Heart left ventricle (tissue), 16 donors: ENCODE data around the gene MBD3L3. TPM values are rescaled to one million over a fixed set of nuclear protein-coding genes. Genes with fewer than 3 reads are reported as not detected.

Source experiments
- ATAC-seq, 4 donors: fragments of 200-7000 bp; cut with Tn5 transposase; one replicate each; pipeline ENCODE4 v1.9.1; 2020 to 2022; ENCODE audit warnings: moderate library complexity in 4 of 4, mild to moderate bottlenecking in 3 of 4, moderate number of reproducible peaks in 1 of 4
- DNase-seq, 5 donors: peaks; one replicate each; pipeline ENCODE4 v3.0.0-alpha.2; 2020
- H3K27ac ChIP-seq, 12 donors: fragments of 200-600 bp; sonication (generic) in 4 of 12; one replicate each; pipeline versions ENCODE4 v1.5.0 to v1.8.0; 2016 to 2022; ENCODE audit warnings: mild to moderate bottlenecking in 2 of 12
- H3K27me3 ChIP-seq, 9 donors: fragments of 200-600 bp; sonication (generic) in 2 of 9; one replicate each; pipeline versions ENCODE4 v1.5.1 to v1.8.0; 2016 to 2022; ENCODE audit warnings: mild to moderate bottlenecking in 3 of 9
- H3K36me3 ChIP-seq, 9 donors: fragments of 200-600 bp; sonication (generic) in 2 of 9; one replicate each; pipeline versions ENCODE4 v1.5.0 to v1.8.0; 2018 to 2022; ENCODE audit warnings: mild to moderate bottlenecking in 2 of 9
- H3K4me1 ChIP-seq, 12 donors: fragments of 200-600 bp; sonication (generic) in 4 of 12; one replicate each; pipeline versions ENCODE4 v1.5.0 to v1.8.0; 2016 to 2022; ENCODE audit warnings: mild to moderate bottlenecking in 3 of 12
- H3K4me3 ChIP-seq, 12 donors: fragments of 200-600 bp; sonication (generic) in 4 of 12; one replicate each; pipeline versions ENCODE4 v1.5.0 to v1.8.0; 2017 to 2022; ENCODE audit warnings: mild to moderate bottlenecking in 9 of 12, moderate library complexity in 4 of 12
- H3K9me3 ChIP-seq, 12 donors: fragments of 200-600 bp; sonication (generic) in 4 of 12; one replicate each; pipeline versions ENCODE4 v1.5.0 to v1.8.0; 2016 to 2022; ENCODE audit warnings: mild to moderate bottlenecking in 1 of 12
- CTCF ChIP-seq, 12 donors: fragments of 200-600 bp; sonication (generic) in 4 of 12; IDR thresholded peaks; one replicate each; pipeline versions ENCODE4 v1.5.0 to v1.8.0; 2018 to 2022; ENCODE audit warnings: antibody characterized with exemption in 12 of 12, mild to moderate bottlenecking in 5 of 12
- POLR2A ChIP-seq, 2 donors: fragments of 450-650 bp; IDR thresholded peaks; one replicate each; pipeline ENCODE4 v1.6.1; 2017; ENCODE audit warnings: antibody characterized with exemption in 2 of 2, mild to moderate bottlenecking in 2 of 2, moderate library complexity in 2 of 2
- WGBS, 4 donors: extraction: QIAGEN DNeasy Blood & Tissue Kit in 2 of 4; methylation state at CpG; one replicate each; pipeline versions ENCODE4 v1.1.5 to v1.1.7; 2013 to 2018; 5-methylcytosine and 5-hydroxymethylcytosine counted together
- intact Hi-C, 10 donors: fragments of 100-400 bp; cut with DNase I; formaldehyde crosslinking; loops; one replicate each; pipeline versions ENCODE4 v1.11.1 to v1.14.2; 2022
- polyA plus RNA-seq, 2 donors: library from polyadenylated mRNA; stranded (reverse); fragments of 200-250 nt; gene quantifications; one replicate each; pipeline ENCODE4 v1.2.3, GENCODE V29; 2013
- total RNA-seq, 9 donors: library from RNA; depleted of rRNA in 2 of 9; stranded (reverse); fragments of >200 nt in 2 of 9; fragmentation: NEBNext Ultra II Directional in 3 of 9; extraction: Animal tissue kit (Norgen Biotek cat#: 25700) in 3 of 9; gene quantifications; one replicate each; pipeline versions ENCODE4 v1.1.0 to v1.2.4, GENCODE V29; 2016 to 2023
- donor health status: ischemic (EF 13 %, LVEDD 7.1; RV severe dilation, severe dysfunction).
- donor health status: healthy with polysubstance abuse.
- donor health status: DM: no; HTN: yes; CAD: no.
- donor health status: DM: no; HTN: no; CAD: no.
- donor health status: ischemic (EF 25% LVEDD 6.9; RV normal size, moderate dysfunction).
- donor health status: ischemic (EF 25% LVEDD 5.7; RV mildly dilated, moderate dysfunction).
- donor health status: healthy.
- donor health status: DM: yes; HTN: yes; CAD: no.
- donor health status: ischemic (EF 35%, LVEDD 5.7; RV mildly dilated, moderate dysfunction).
- donor health status: nonischemic (EF 11% LVEDD 7.7; RV severe dilation, severe dysfunction).
- donor health status: DM: yes; HTN: yes; CAD: no.
- donor health status: PGD.
- donor health status: ischemic (EF 29% LVEDD 5.4; RV normal size, mild dysfunction).
- donor health status: nonischemic (EF 23%, LVEDD 6.1; RV moderate dilation, normal function).

The MBD3L3 gene
- total and polyA plus RNA-seq, 11 donors = not detected

GRCh38 chr19:7072541-7072940 lies 14.1 kb upstream of the MBD3L3 start:
- Histone ChIP-seq H3K9me3 (peaks cover 0 to 30% (median 15%) of the 10 kb centered on the region in 12 donors), H3K4me3 (no peak overlapping the region), H3K4me1 (peaks cover 0 to 15% (median 9%) of the 10 kb centered on the region in 12 donors), H3K36me3 (peaks cover 3 to 68% (median 67%) of the 10 kb centered on the region in 9 donors), H3K27ac (no peak overlapping the region), H3K27me3 (no peaks in the 10 kb centered on the region)
- WGBS, 4 donors = 94 to 98% (median 95%) methylated on average over 6 of the region's 6 CpGs
- ATAC-seq (no peak), DNase-seq (no peak)
- intact Hi-C loops = no loop called here
- TF ChIP-seq CTCF (IDR thresholded peaks at IDR 0.05) (no peak), POLR2A (IDR thresholded peaks at IDR 0.05) (no peak)

GRCh38 chr19:7069904-7070226 lies 11.4 kb upstream of the MBD3L3 start:
- peaks cover 0 to 41% (median 40%) of the 10 kb centered on the region in 9 donors for H3K36me3 ChIP-seq
- intact Hi-C loops = loop anchor here in 2 of 10 donors (1.0 to 10.0 kb wide), 3 partner anchors 28 to 1765 kb away; partner anchors contain the start of genes MBD3L1 (in 1 of the 2), PET100 (in 1 of the 2), XAB2 (in 1 of the 2) and ZNF558 (in 1 of the 2)
- DNase-seq (no peak), ATAC-seq (peak in 1 of 4 donors; percentile 2)
- peak overlapping the region; percentile 74 to 99 (median 88) for H3K4me3 ChIP-seq
- no peaks in the 10 kb centered on the region for H3K27me3 ChIP-seq
- peak overlapping the region in 11 of 12 donors; percentile 76 to 94 (median 88) for H3K27ac ChIP-seq
- 0% methylated on average over 10 to 12 of the region's 12 CpGs; no CpG with 5 or more reads in 1 of the 4 donors for WGBS, 4 donors
- H3K4me1 ChIP-seq = peaks cover 0 to 15% (median 9%) of the 10 kb centered on the region in 12 donors
- TF ChIP-seq CTCF (IDR thresholded peaks at IDR 0.05) (no peak), POLR2A (IDR thresholded peaks at IDR 0.05) (no peak)
- peaks cover 0 to 9% (median 0%) of the 10 kb centered on the region in 12 donors for H3K9me3 ChIP-seq

GRCh38 chr19:7069042-7069903 lies 10.8 kb upstream of the MBD3L3 start, which contains the start of gene ZNF557:
Gene ZNF557 (plus strand): TSS chr19:7069703. CDS start chr19:7075075, 5,372 bp downstream.
- Histone ChIP-seq H3K4me3 (peak within 1 kb of the TSS; percentile 74 to 99 (median 88)), H3K4me1 (peaks cover 0 to 15% (median 9%) of the 10 kb centered on the region in 12 donors), H3K27ac (peak within 1 kb of the TSS in 11 of 12 donors; percentile 76 to 94 (median 88)), H3K27me3 (no peaks in the 10 kb centered on the region), H3K36me3 (peaks cover 0 to 38% (median 36%) of the 10 kb centered on the region in 9 donors), H3K9me3 (peaks cover 0 to 9% (median 0%) of the 10 kb centered on the region in 12 donors)
- no peak for TF ChIP-seq CTCF (IDR thresholded peaks at IDR 0.05)
- peak in 1 of 2 donors; percentile 66 for TF ChIP-seq POLR2A (IDR thresholded peaks at IDR 0.05)
- 0 to 2% (median 1%) methylated on average over 24 to 56 of the region's 56 CpGs for WGBS, 4 donors
- ATAC-seq = peak; percentile 100
- peak; percentile 99 to 100 (median 99) for DNase-seq
- intact Hi-C loops = loop anchor here in 2 of 10 donors (1.0 to 10.0 kb wide), 3 partner anchors 29 to 1766 kb away; partner anchors contain the start of genes MBD3L1 (in 1 of the 2), PET100 (in 1 of the 2), XAB2 (in 1 of the 2) and ZNF558 (in 1 of the 2)

- peak overlapping the region in 10 of 12 donors; percentile 74 to 99 (median 90) for H3K4me3 ChIP-seq
- no peaks in the 10 kb centered on the region for H3K27me3 ChIP-seq
- intact Hi-C loops = loop anchor here in 1 of 10 donors (5.0 to 10.0 kb wide), 2 partner anchors 559 to 1766 kb away; partner anchors contain the start of genes MBD3L1, PET100, XAB2 and ZNF558
- DNase-seq = no peak
- H3K4me1 ChIP-seq = peaks cover 0 to 15% (median 9%) of the 10 kb centered on the region in 12 donors
- peaks cover 0 to 31% (median 29%) of the 10 kb centered on the region in 9 donors for H3K36me3 ChIP-seq
- H3K27ac ChIP-seq = peak overlapping the region in 3 of 12 donors; percentile 8 to 90 (median 88)
- WGBS, 4 donors = 83 to 89% (median 86%) methylated on average over 6 of the region's 6 CpGs
- no peak for TF ChIP-seq POLR2A (IDR thresholded peaks at IDR 0.05)
- no peak for TF ChIP-seq CTCF (IDR thresholded peaks at IDR 0.05)
- no peak for ATAC-seq
- H3K9me3 ChIP-seq = peaks cover 0 to 9% (median 0%) of the 10 kb centered on the region in 12 donors
Observed at GRCh38 chr19:7068599-7068998, 10.1 kb upstream of the MBD3L3 start.
